Mammary epithelial cell (primary cell): ENCODE results near the gene NCAPG2.

Experiments
- CTCF ChIP-seq, 2 donors: IDR thresholded peaks in 1 of 2; conservative IDR thresholded peaks in 1 of 2; 2 replicates each; pipeline ENCODE4 v1.5.1; 2011 to 2012; ENCODE audit warnings: inconsistent platforms in 2 of 2, low read length in 2 of 2, mild to moderate bottlenecking in 2 of 2, control low read depth in 1 of 2, low read depth in 1 of 2; ENCODE audit not compliant: insufficient read depth in 1 of 2; ENCODE audit errors: extremely low read depth in 1 of 2
- EZH2 ChIP-seq: IDR thresholded peaks from 2 replicates; pipeline ENCODE4 v1.6.1; 2012; ENCODE audit warnings: low read length, inconsistent platforms, borderline replicate concordance

DNA sequence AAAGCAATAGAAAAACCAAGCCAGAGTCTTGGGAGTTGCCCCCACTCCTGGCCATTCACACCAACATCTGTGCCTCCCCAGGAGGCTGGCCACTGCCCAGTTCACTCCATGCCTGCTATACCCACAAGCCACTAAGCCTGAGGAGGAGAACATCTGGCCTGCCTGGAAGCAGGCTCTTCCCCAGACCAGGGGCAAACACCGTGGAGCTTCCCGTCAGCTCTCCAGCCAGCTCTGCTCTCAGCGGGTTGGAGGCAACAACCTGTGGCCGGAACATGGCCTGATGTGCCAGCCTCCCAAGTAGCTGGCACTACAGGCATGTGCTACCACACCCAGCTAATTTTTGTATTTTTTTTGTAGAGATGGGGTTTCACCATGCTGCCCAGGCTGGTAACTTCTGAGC is 107.9 kb downstream of the NCAPG2 start:
- TF ChIP-seq CTCF (conservative IDR thresholded peaks at IDR 0.05 in 1 of 2, IDR thresholded peaks at IDR 0.05 in 1 of 2; ENCODE audit: extremely low read depth in 1 of 2, insufficient read depth in 1 of 2, low read depth in 1 of 2, low read length in 2 of 2) (no peak), EZH2 (no peak)
